Stimulated activated naive CD8-positive, alpha-beta T cell treated with anti-CD3 and anti-CD28 coated beads, Interleukin-15, Interleukin-2, amounts not matched to agents 100 ng/mL and 50 ng/mL, for 24 hours (primary cell): ENCODE data around the gene NSD1.

Experiments
- H3K27ac Mint-ChIP-seq: one replicate; pipeline ENCODE4 v1.8.0; 2021; ENCODE audit warnings: mild to moderate bottlenecking, mixed read lengths
- H3K27me3 Mint-ChIP-seq: one replicate; pipeline ENCODE4 v1.8.0; 2021; ENCODE audit warnings: mixed read lengths
- H3K36me3 Mint-ChIP-seq: one replicate; pipeline ENCODE4 v1.8.0; 2021; ENCODE audit warnings: low read depth, mixed read lengths
- H3K4me1 Mint-ChIP-seq: one replicate; pipeline ENCODE4 v1.8.0; 2021; ENCODE audit warnings: low read depth, mixed read lengths
- H3K4me3 Mint-ChIP-seq: one replicate; pipeline ENCODE4 v1.8.0; 2021; ENCODE audit warnings: mild to moderate bottlenecking, mixed read lengths
- H3K9me3 Mint-ChIP-seq: one replicate; pipeline ENCODE4 v1.8.0; 2021; ENCODE audit warnings: mixed read lengths

The NSD1 gene

GRCh38 chr5:177312649-177313181 lies 179.1 kb downstream of the NSD1 start:
- Mint-ChIP-seq H3K9me3 (no peaks in the 10 kb centered on the region), H3K27me3 (no peaks in the 10 kb centered on the region), H3K27ac (peak overlapping the region; percentile 89), H3K36me3 (peaks cover 4% of the 10 kb centered on the region), H3K4me3 (peak overlapping the region; percentile 89), H3K4me1 (peaks cover 28% of the 10 kb centered on the region)

GRCh38 chr5:177313561-177314259 lies 180.1 kb downstream of the NSD1 start:
- no peak overlapping the region for H3K27ac Mint-ChIP-seq
- no peaks in the 10 kb centered on the region for H3K27me3 Mint-ChIP-seq
- peaks cover 31% of the 10 kb centered on the region for H3K4me1 Mint-ChIP-seq
- no peaks in the 10 kb centered on the region for H3K9me3 Mint-ChIP-seq
- peaks cover 4% of the 10 kb centered on the region for H3K36me3 Mint-ChIP-seq
- H3K4me3 Mint-ChIP-seq = peak overlapping the region; percentile 89

GRCh38 chr5:177314376-177315342 lies 181.1 kb downstream of the NSD1 start:
- Mint-ChIP-seq H3K9me3 (no peaks in the 10 kb centered on the region), H3K27ac (no peak overlapping the region), H3K4me3 (no peak overlapping the region), H3K27me3 (no peaks in the 10 kb centered on the region), H3K4me1 (peaks cover 30% of the 10 kb centered on the region), H3K36me3 (peaks cover 4% of the 10 kb centered on the region)

- Mint-ChIP-seq H3K36me3 (peaks cover 4% of the 10 kb centered on the region), H3K27ac (no peak overlapping the region), H3K9me3 (no peaks in the 10 kb centered on the region), H3K27me3 (no peaks in the 10 kb centered on the region), H3K4me3 (no peak overlapping the region), H3K4me1 (peaks cover 33% of the 10 kb centered on the region)
Measured at GRCh38 chr5:177315411-177315810, 181.8 kb downstream of the NSD1 start.

DNA sequence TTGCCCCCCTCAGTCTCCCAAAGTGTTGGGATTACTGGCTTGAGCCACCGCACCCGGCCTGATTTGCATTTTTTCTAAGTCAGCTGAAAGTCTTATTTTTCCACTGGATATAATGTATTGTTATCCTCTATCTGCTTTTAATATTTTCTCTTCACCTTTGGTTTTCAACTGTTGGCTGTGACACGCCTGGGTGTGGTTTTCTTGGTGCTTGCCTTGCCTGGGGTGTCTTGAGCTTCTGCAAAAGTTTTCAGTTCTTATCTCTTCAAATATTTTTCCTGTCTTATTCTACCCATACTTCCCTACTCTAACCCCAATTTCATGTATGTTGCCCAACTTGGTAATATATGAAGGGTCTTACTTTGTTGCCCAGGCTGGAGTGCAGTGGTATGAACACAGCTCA lies 182.4 kb downstream of the NSD1 start:
- Mint-ChIP-seq H3K27me3 (no peaks in the 10 kb centered on the region), H3K36me3 (peaks cover 4% of the 10 kb centered on the region), H3K4me1 (peaks cover 29% of the 10 kb centered on the region), H3K9me3 (no peaks in the 10 kb centered on the region), H3K27ac (no peak overlapping the region), H3K4me3 (no peak overlapping the region)

DNA sequence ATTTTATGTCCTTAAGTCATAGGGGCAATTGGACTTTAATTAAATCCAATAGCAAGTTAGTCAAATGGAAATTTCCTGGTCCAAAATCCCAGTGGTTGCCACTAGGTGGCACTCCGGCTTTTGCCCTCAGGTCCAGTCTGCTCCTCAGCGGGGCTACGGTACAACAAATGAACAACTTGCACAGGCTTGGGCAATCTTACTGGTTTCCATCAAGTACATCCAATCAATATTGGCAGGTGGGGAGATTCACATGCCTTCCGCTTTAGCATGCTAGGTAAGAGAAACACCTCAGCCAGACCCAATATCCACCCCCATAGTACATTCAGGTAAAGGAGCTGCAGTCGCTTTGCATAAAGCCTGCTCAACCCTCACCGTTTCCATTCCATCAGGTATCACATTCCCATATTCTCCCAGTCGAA lies 184.4 kb downstream of the NSD1 start:
- H3K36me3 Mint-ChIP-seq = peaks cover 9% of the 10 kb centered on the region
- no peak overlapping the region for H3K4me3 Mint-ChIP-seq
- no peaks in the 10 kb centered on the region for H3K9me3 Mint-ChIP-seq
- H3K27me3 Mint-ChIP-seq = no peaks in the 10 kb centered on the region
- no peak overlapping the region for H3K27ac Mint-ChIP-seq
- H3K4me1 Mint-ChIP-seq = peaks cover 19% of the 10 kb centered on the region

DNA sequence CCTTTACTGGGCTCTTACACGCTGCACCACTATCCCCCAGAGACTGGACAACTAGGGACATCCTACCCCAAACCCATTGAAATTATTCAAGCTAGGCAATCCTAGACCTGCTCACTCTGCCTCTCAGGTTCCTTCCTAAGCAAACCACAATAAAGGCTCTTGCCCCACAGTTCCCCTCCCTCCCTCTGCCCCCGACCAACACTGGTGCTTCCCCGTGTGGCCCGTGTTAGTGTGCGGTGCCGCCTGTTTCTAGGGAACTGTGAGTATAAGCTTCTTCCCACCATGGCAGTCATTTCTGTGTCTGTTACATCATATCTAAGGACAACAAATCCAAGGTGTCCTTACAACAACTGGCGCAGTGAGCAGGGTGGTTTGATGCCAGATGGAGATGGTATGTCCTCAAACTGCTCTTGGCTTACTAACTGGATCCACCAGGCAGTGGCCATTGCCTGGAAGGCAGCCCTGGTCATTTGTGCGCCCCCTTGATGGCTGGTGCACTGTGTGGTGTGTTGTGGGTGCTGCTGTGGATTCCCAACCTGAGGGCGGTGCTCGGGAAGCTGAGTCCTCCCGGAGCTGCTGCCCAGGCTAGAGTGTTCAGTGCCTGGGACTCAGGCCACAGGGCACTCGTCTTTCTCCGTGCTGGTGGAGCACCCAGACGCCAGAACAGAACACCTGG lies 186.5 kb downstream of the NSD1 start:
- H3K4me1 Mint-ChIP-seq = peaks cover 24% of the 10 kb centered on the region
- no peaks in the 10 kb centered on the region for H3K9me3 Mint-ChIP-seq
- H3K27ac Mint-ChIP-seq = no peak overlapping the region
- no peaks in the 10 kb centered on the region for H3K27me3 Mint-ChIP-seq
- no peak overlapping the region for H3K4me3 Mint-ChIP-seq
- H3K36me3 Mint-ChIP-seq = peaks cover 17% of the 10 kb centered on the region

GRCh38 chr5:177320879-177321278 lies 187.3 kb downstream of the NSD1 start:
- Mint-ChIP-seq H3K4me3 (no peak overlapping the region), H3K9me3 (no peaks in the 10 kb centered on the region), H3K4me1 (peaks cover 27% of the 10 kb centered on the region), H3K36me3 (peaks cover 17% of the 10 kb centered on the region), H3K27me3 (no peaks in the 10 kb centered on the region), H3K27ac (no peak overlapping the region)

DNA sequence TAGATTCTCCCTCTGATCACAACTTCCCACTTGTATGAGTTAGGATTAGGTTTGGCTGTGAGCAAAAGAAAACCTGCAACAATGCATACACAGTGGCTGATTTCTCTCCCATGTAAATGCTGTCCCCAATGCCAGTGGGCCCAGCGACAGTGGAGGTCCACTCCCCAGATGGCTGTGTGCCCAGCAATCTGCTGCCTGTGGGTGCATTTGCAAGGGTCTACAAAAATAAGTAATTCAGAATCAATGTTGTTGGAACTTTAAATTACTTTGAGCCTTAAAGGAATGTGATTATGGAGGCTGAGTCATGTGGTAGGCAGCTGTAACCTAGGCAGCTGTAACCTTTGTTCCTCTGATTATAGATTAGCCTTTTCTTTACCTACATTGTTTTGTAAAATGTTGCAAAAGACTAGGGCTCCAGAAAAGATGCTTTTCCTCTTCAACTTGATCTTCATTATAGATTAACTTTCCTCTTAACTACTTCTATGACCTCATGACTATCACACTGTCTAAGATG lies 192.4 kb downstream of the NSD1 start:
- Mint-ChIP-seq H3K4me1 (peaks cover 27% of the 10 kb centered on the region), H3K36me3 (peaks cover 21% of the 10 kb centered on the region), H3K4me3 (no peak overlapping the region), H3K27ac (no peak overlapping the region), H3K9me3 (no peaks in the 10 kb centered on the region), H3K27me3 (no peaks in the 10 kb centered on the region)

- Mint-ChIP-seq H3K9me3 (no peaks in the 10 kb centered on the region), H3K4me3 (peak overlapping the region; percentile 40), H3K27me3 (no peaks in the 10 kb centered on the region), H3K36me3 (peaks cover 19% of the 10 kb centered on the region), H3K4me1 (peaks cover 35% of the 10 kb centered on the region), H3K27ac (peak overlapping the region; percentile 76)
Measured at GRCh38 chr5:177327539-177328522, 194.3 kb downstream of the NSD1 start.

DNA sequence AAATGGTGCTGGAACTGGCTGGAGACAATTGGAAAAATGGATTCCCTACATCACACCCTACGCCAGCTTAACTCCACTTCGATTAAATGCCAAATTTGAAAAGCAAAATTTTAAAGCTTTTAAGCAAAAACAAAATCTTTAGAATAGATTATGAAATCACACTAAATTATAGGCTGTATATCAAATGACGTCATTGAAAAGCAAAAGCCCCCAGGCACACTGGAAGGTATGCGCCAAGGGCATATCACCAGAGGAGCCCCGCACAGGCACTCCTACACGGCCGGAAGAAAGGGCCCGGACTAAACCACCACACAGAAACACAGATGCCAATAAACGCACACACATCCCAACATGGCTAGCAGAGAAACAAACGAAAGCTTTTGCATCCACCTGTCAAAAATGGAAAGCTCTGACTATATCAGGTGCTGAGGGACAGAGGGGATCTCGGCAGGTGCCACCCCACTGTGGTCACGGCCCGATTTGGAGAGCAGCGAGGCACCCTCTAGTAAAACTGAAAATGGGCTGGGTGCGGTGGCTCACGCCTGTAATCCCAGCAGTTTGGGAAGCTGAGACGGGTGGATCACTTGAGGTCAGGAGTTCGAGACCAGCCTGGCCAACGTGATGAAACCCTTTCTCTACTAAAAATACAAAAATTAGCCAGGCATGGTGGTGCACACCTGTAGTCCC lies 195.1 kb downstream of the NSD1 start:
- peaks cover 21% of the 10 kb centered on the region for H3K36me3 Mint-ChIP-seq
- no peaks in the 10 kb centered on the region for H3K9me3 Mint-ChIP-seq
- no peaks in the 10 kb centered on the region for H3K27me3 Mint-ChIP-seq
- peaks cover 35% of the 10 kb centered on the region for H3K4me1 Mint-ChIP-seq
- no peak overlapping the region for H3K4me3 Mint-ChIP-seq
- no peak overlapping the region for H3K27ac Mint-ChIP-seq

DNA sequence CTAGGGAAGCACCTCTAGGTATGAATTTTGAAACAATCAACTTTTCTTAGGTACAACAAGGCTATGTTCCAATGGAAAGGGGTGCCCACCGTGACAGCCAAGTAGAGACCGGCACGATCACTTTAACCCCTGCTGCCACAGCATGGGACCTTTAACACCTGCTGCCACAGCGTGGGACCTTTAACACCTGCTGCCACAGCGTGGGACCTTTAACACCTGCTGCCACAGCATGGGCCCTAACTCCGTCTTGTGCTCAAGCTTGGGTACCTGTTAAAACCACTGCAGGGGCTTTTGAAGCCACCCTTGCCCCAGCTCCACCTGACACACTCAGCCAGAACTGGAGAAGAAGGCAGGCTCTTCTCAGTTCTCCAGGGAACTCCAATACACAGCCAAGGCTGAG lies 196.3 kb downstream of the NSD1 start:
- Mint-ChIP-seq H3K4me3 (no peak overlapping the region), H3K27ac (no peak overlapping the region), H3K27me3 (no peaks in the 10 kb centered on the region), H3K36me3 (peaks cover 23% of the 10 kb centered on the region), H3K4me1 (peaks cover 30% of the 10 kb centered on the region), H3K9me3 (no peaks in the 10 kb centered on the region)
